Keratinocyte (primary cell): Measurements from ENCODE around the gene TEX36. TPM values are rescaled to one million over a fixed set of nuclear protein-coding genes. Genes with fewer than 3 reads are reported as not detected.

Source experiments
- DNase-seq: peaks from one replicate; pipeline ENCODE4 v3.0.0-alpha.2; 2011; ENCODE audit warnings: low read depth, missing footprints, low spot score
- FAIRE-seq: peaks from 2 replicates; lab custom pipeline; 2011; peaks lifted over from hg19 to GRCh38; lab: Jason Lieb, UNC
- H2AFZ ChIP-seq: 2 replicates; pipeline ENCODE4 v1.6.0; 2012; ENCODE audit warnings: low read length, control low read depth, inconsistent platforms; ENCODE audit not compliant: control insufficient read depth
- H3K27ac ChIP-seq: 2 replicates; pipeline ENCODE4 v1.5.1; 2011; ENCODE audit warnings: low read length; ENCODE audit not compliant: control insufficient read depth, insufficient read depth
- H3K27me3 ChIP-seq: 3 replicates; pipeline ENCODE4 v1.6.0; 2011; ENCODE audit warnings: low read length; ENCODE audit not compliant: control insufficient read depth, insufficient read depth; ENCODE audit errors: extremely low read depth
- H3K36me3 ChIP-seq, 2 experiments: 2 replicates in 1 of 2; 3 replicates in 1 of 2; pipeline ENCODE4 v1.5.1; 2011; ENCODE audit warnings: low read length in 2 of 2, mild to moderate bottlenecking in 1 of 2; ENCODE audit not compliant: control insufficient read depth in 2 of 2, insufficient read depth in 2 of 2; ENCODE audit errors: extremely low read depth in 1 of 2
- H3K4me1 ChIP-seq: 3 replicates; pipeline ENCODE4 v1.5.1; 2011; ENCODE audit warnings: low read length; ENCODE audit not compliant: control insufficient read depth, insufficient read depth; ENCODE audit errors: extremely low read depth
- H3K4me2 ChIP-seq: 3 replicates; pipeline ENCODE4 v1.6.0; 2011; ENCODE audit warnings: low read depth, low read length; ENCODE audit not compliant: control insufficient read depth, insufficient read depth; ENCODE audit errors: extremely low read depth
- H3K4me3 ChIP-seq, 3 experiments: fragments of 200-600 bp in 1 of 3; sonication (generic) in 1 of 3; 2 replicates in 2 of 3; 3 replicates in 1 of 3; pipeline ENCODE4 v1.5.1; 2011 to 2016; ENCODE audit warnings: low read length in 3 of 3, mild to moderate bottlenecking in 3 of 3, control low read depth in 2 of 3, inconsistent platforms in 1 of 3, low read depth in 1 of 3, mixed read lengths in 1 of 3, mixed run types in 1 of 3, moderate library complexity in 1 of 3; ENCODE audit not compliant: control insufficient read depth in 2 of 3, insufficient read depth in 2 of 3; ENCODE audit errors: extremely low read depth in 1 of 3
- H3K79me2 ChIP-seq: 2 replicates; pipeline ENCODE4 v1.6.0; 2012; ENCODE audit warnings: low read length; ENCODE audit not compliant: control insufficient read depth, insufficient read depth
- H3K9ac ChIP-seq: 3 replicates; pipeline ENCODE4 v1.6.0; 2011; ENCODE audit warnings: low read length; ENCODE audit not compliant: control insufficient read depth, insufficient read depth; ENCODE audit errors: extremely low read depth
- H3K9me1 ChIP-seq: 3 replicates; pipeline ENCODE4 v1.6.0; 2011; ENCODE audit warnings: low read length; ENCODE audit not compliant: control insufficient read depth, insufficient read depth; ENCODE audit errors: extremely low read depth
- H3K9me3 ChIP-seq: 2 replicates; pipeline ENCODE4 v1.5.1; 2012; ENCODE audit warnings: low read depth, low read length; ENCODE audit not compliant: control insufficient read depth
- H4K20me1 ChIP-seq: 3 replicates; pipeline ENCODE4 v1.6.0; 2011; ENCODE audit warnings: low read length; ENCODE audit not compliant: control insufficient read depth, insufficient read depth; ENCODE audit errors: extremely low read depth
- EZH2 ChIP-seq: IDR thresholded peaks from one replicate; pipeline ENCODE4 v1.6.1; 2012; ENCODE audit warnings: inconsistent platforms, mild to moderate bottlenecking, low read length, moderate library complexity
- dilution Hi-C: fragments of 300-500 bp; cut with MboI; formaldehyde crosslinking; loops from one replicate; pipeline ENCODE4 v1.7.0; 2020; ENCODE audit warnings: low sequenced_read_pairs; ENCODE audit not compliant: extremely low pct_ligation_motif_present
- polyA plus RNA-seq, 5 experiments: library from polyadenylated mRNA; depleted of rRNA in 3 of 5; stranded (reverse) in 3 of 5; stranded (forward) in 1 of 5; unstranded in 1 of 5; fragments of >200 nt; gene quantifications; 1 replicate in 1 of 5; 2 replicates in 3 of 5; 3 replicates in 1 of 5; pipeline versions ENCODE4 v1.2.1 to v1.2.3, GENCODE V29; 2011 to 2012; ENCODE audit warnings: missing spikeins in 2 of 5, low read depth in 1 of 5, low replicate concordance in 1 of 5
- TF ChIP-seq, protein P1 (sequence below), 3 experiments: IDR thresholded peaks in 1 of 3; conservative IDR thresholded peaks in 1 of 3; optimal IDR thresholded peaks in 1 of 3; 2 replicates in 2 of 3; 3 replicates in 1 of 3; pipeline versions ENCODE3 to v1.5.1; 2011; ENCODE audit warnings: low read length in 3 of 3, mild to moderate bottlenecking in 3 of 3, moderate library complexity in 2 of 3, control low read depth in 1 of 3, inconsistent platforms in 1 of 3; ENCODE audit not compliant: insufficient read depth in 2 of 3; ENCODE audit errors: extremely low read depth in 1 of 3

Gene TEX36
- polyA plus RNA-seq, 1 donor (not counting 4 experiments of a cell fraction or from before 2014, with no cell fraction given) = not detected

- Histone ChIP-seq H3K4me2 (no peak overlapping the region), H3K27me3 (no peaks in the 10 kb centered on the region), H2AFZ (no peak overlapping the region), H3K4me1 (no peaks in the 10 kb centered on the region), H3K9me1 (no peaks in the 10 kb centered on the region), H3K9me3 (no peaks in the 10 kb centered on the region), H3K27ac (no peak overlapping the region), H4K20me1 (no peaks in the 10 kb centered on the region), H3K4me3 (no peak overlapping the region), H3K9ac (no peak overlapping the region), H3K79me2 (no peaks in the 10 kb centered on the region), H3K36me3 (no peaks in the 10 kb centered on the region)
- dilution Hi-C loops = no loop called here
- DNase-seq (no peak), FAIRE-seq (no peak)
- TF ChIP-seq, protein P1, sequence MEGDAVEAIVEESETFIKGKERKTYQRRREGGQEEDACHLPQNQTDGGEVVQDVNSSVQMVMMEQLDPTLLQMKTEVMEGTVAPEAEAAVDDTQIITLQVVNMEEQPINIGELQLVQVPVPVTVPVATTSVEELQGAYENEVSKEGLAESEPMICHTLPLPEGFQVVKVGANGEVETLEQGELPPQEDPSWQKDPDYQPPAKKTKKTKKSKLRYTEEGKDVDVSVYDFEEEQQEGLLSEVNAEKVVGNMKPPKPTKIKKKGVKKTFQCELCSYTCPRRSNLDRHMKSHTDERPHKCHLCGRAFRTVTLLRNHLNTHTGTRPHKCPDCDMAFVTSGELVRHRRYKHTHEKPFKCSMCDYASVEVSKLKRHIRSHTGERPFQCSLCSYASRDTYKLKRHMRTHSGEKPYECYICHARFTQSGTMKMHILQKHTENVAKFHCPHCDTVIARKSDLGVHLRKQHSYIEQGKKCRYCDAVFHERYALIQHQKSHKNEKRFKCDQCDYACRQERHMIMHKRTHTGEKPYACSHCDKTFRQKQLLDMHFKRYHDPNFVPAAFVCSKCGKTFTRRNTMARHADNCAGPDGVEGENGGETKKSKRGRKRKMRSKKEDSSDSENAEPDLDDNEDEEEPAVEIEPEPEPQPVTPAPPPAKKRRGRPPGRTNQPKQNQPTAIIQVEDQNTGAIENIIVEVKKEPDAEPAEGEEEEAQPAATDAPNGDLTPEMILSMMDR (optimal IDR thresholded peaks at IDR 0.05 in 1 of 3, IDR thresholded peaks at IDR 0.05 in 1 of 3, conservative IDR thresholded peaks at IDR 0.05 in 1 of 3; ENCODE audit: extremely low read depth in 1 of 3, insufficient read depth in 2 of 3, low read length in 3 of 3) = no peak
- no peak for TF ChIP-seq EZH2
These were observed 71.7 kb downstream of the TEX36 start for GRCh38 chr10:125611216-125611615.

DNA sequence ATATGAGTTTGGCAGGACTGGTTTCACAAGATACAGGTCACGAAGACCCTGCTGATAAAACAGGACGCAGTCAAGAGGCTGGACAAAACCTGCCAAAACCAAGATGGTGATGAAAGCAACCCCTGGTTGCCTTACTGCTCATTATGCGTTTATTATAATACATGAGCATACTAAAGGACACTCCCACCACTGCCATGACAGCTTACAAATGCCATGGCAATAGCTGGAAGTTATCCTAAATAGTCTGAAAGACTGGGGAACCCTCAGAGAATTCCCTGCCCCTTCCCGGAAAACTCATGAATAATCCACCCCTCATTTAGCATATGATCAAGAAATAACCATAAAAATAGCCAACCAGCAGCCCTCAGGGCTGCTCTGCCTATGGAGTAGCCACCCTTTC is 73.1 kb downstream of the TEX36 start:
- no peaks in the 10 kb centered on the region for H4K20me1 ChIP-seq
- no peaks in the 10 kb centered on the region for H3K36me3 ChIP-seq
- no peak overlapping the region for H3K27ac ChIP-seq
- no peaks in the 10 kb centered on the region for H3K9me3 ChIP-seq
- H3K9me1 ChIP-seq = no peaks in the 10 kb centered on the region
- H2AFZ ChIP-seq = no peak overlapping the region
- no peaks in the 10 kb centered on the region for H3K79me2 ChIP-seq
- H3K4me3 ChIP-seq = no peak overlapping the region
- no peak for FAIRE-seq
- H3K9ac ChIP-seq = no peak overlapping the region
- no peak for TF ChIP-seq EZH2
- TF ChIP-seq, protein P1 (optimal IDR thresholded peaks at IDR 0.05 in 1 of 3, IDR thresholded peaks at IDR 0.05 in 1 of 3, conservative IDR thresholded peaks at IDR 0.05 in 1 of 3; ENCODE audit: extremely low read depth in 1 of 3, insufficient read depth in 2 of 3, low read length in 3 of 3) = no peak
- DNase-seq = no peak
- no peaks in the 10 kb centered on the region for H3K27me3 ChIP-seq
- H3K4me1 ChIP-seq = no peaks in the 10 kb centered on the region
- no peak overlapping the region for H3K4me2 ChIP-seq
- dilution Hi-C loops = no loop called here
